Suppressor macrophage (primary cell): Measurements from ENCODE around the gene ANAPC15.

ENCODE experiments used
- DNase-seq, 4 experiments: peaks; one replicate each; pipeline ENCODE4 v3.0.0-alpha.2; 2020 to 2022

ANAPC15 gene

GRCh38 chr11:72124046-72124445 is 11.6 kb upstream of the ANAPC15 start:
- no peak for DNase-seq

GRCh38 chr11:72123117-72123653 is 10.7 kb upstream of the ANAPC15 start:
- no peak for DNase-seq

GRCh38 chr11:72122607-72123006 is 10.1 kb upstream of the ANAPC15 start:
- DNase-seq: no peak

DNA sequence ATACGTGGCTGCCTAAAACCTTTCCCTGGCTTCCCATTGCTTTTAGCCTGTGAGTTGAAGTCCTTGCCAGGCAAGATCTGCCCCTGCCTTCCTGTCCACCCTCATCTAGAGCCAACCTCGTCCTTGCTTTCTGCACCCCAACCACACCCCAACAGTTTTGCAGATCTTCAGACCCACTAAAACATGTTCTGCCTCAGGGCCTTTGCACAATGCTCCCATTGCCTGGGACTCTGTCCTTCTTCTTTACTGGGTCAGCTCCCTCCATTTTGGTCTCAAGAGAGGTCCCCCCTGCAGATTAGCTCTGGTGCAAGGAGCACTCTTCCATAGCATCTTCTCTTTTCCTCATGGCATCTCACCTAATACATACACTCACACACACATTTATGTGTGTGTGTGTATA is 8.4 kb upstream of the ANAPC15 start:
- DNase-seq: no peak

GRCh38 chr11:72119198-72119597 is 6.7 kb upstream of the ANAPC15 start:
- no peak for DNase-seq

- DNase-seq: no peak
Observed at GRCh38 chr11:72116019-72116755, 3.7 kb upstream of the ANAPC15 start.

GRCh38 chr11:72114570-72114969 is 2.1 kb upstream of the ANAPC15 start:
- no peak for DNase-seq

GRCh38 chr11:72112978-72113808 is 698 bp upstream of the ANAPC15 start:
- no peak for DNase-seq

DNA sequence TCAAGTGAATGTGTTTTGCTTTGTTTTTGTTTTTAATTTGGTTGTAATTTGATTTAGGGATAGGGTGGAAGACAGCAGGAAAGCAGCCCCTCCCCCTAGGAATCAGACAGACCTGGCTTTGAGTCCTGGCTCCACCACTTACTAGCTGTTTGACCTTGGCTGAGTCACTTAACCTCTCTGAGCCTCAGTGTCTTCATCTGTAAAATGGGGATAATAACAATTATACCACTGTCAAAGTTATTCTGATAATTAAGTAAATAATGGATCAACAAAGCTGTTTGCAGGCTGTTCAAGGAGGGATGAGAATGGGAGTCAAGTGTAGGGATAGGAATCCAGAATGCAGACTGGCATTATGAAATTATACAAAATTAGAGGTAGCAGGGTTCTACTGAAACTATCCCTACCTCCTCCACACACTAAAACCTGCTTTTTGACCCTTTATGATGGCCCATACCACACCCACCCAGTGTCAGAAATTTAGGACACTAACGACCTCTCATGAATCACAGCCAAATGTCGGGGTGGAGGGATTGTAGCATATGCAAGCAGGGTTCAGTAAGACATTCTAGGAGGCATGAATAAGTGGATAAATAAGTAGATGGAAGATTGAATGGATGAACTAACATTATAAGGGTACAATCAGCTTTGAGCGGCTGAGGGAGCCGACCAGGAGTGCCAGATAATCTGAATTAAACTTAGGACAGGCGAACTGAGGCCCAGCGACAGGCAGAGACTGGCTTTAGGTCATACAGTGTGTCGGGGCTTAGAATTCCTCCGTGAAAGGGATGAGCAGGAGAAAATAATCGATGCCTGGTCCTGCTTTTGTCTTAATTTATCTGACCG is 974 bp downstream of the ANAPC15 start:
- peak in 1 of 4 experiments; percentile 16 for DNase-seq

GRCh38 chr11:72105888-72106287 is 6.6 kb downstream of the ANAPC15 start, which contains the start of gene TOMT:
Gene TOMT, plus strand, starts transcription at chr11:72105924. Its CDS starts 28 bp downstream, at chr11:72105952.
- no peak for DNase-seq

- DNase-seq: no peak
Observed at GRCh38 chr11:72103754-72104167, 8.7 kb downstream of the ANAPC15 start.

DNA sequence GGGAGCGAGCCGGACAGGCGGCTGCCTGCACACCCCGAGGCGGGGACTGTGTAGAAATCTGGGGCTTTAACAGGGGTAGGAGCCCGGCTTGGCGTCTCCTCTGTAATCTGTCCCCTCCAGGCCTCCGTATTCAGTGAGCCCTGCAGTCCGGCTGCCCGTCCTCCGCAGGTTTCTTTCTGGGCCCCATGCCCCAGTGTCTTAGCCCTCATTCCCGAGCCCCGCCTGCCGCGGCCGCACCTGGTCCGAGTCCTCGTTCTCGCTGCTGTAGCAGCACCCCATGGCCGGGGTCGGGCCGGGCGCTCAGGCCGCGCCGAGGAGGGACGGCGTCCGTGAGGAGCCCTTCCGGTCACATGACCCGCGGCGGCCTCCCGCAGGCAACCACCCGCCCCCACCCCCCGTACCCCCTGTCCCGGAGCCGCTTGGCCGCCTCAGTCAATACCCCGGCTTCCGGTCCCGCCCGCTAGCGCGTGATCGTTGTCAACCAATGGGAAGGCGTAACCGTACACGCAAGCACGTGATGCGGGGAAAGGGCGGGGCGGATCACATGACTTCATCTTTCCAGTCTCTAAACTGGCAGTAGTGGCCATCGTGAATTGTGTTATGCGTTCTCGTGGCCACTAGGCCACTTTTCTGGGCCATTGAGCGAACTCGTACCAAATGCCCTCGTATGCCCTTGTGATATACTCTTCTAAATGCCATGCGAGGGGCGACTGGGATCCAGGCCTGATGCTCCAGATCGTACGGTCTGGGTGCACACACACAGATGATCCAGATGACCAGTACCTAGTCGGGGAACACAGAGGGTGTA is 9.3 kb downstream of the ANAPC15 start, which contains the start of gene LAMTOR1:
TSS of gene LAMTOR1 (minus strand) at position 352 of the 808 bp plus-strand sequence. CDS start at position 279, 73 bp downstream.
- DNase-seq: peak; percentile 99 to 100 (median 100)

GRCh38 chr11:72102631-72102945 is 9.9 kb downstream of the ANAPC15 start:
- DNase-seq: no peak

- DNase-seq: peak in 3 of 4 experiments; percentile 25 to 43 (median 40)
Observed at GRCh38 chr11:72102162-72102561, 10.3 kb downstream of the ANAPC15 start.

DNA sequence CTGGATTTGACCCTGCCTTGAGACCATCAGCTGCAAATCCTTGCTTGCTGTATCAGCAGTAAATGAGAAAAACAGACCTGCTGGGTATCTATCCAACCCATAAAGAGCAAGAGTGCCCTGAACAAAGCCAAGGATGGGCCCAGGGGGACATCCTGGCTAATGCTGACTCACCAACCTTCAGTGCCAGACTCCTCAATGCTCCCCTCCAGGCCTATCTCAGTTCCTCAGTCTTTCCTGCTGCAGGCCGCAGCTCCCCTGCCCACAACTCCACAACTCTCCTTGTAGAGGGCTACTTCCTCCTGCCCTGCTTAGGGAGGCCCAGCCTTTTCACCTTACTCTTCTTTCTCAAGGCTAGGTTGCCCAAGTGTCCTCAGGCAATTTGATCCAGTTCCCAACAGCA is 12.0 kb downstream of the ANAPC15 start:
- peak; percentile 49 to 79 (median 72) for DNase-seq

DNA sequence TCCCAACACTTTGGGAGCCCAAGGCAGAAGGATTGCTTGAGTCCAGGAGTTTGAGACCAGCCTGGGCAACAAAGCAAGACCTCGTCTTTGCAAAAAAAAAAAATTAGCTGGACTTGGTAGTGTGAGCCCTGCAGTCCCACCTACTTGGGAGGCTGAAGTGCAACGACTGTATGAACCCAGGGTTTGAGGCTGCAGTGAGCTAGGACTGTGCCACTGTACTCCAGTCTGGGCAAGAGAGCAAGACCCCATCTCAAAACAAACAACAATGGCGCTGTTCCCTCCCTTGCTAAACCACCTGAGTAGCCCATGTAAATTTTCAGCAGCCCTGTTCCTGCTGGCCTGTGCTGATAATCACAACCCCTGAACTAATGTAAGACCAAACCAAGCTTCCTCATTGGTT is 12.5 kb downstream of the ANAPC15 start:
- DNase-seq: no peak

DNA sequence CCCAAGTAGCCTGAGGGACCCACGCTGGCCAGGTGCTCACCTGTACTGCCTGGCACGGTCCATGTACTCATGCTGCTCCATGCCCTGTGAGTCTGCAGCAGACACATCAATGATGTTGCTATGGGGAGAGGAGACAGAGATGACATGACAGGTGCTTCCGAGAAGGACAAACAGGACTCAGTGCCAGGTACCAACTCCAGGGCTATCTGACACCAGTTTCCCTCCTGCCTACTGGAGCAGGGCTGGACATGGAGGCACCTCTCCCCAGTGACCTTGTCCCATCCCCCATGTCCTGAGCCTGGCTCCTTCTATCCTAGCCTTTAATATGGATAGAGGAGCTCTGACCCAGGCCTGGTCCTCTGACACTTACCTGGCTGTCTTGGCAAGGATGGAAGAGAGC is 13.8 kb downstream of the ANAPC15 start:
- no peak for DNase-seq

GRCh38 chr11:72091292-72091691 is 21.2 kb downstream of the ANAPC15 start:
- peak; percentile 86 to 93 (median 91) for DNase-seq

DNA sequence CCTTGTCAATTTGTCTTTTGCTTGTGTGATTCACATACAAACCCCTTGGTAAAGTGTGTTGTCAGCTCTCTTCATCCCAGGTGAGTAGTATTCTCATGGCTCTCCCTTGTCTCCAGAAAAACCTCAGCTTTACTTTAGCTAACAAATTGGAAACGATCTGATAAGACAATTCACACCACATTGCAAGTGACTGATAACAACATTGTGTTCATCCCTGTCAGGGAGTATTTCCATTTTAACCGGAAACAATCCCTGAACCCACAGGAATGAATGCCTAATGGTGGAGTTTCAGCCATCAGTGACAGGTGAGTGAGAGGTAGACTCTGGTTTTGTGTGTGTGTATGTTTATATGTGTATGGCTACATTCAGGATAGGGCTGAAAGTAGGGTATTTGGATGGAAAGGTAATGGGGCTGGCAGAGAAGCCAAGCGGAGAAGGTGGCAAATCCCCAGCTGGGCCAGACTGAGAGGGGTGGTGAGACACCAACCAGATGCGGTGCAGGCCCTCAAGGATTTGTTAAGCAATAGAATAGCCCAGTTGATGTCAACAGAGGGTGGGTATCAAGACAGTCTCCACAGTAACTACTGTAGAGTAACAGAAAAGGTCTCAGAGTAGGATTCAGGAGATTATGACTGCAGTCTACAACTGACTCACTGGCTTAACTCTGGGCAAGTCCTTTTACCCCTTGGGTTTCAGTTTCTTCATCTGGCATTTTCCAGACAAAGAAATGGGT is 24.3 kb downstream of the ANAPC15 start:
- DNase-seq: no peak

- peak in 3 of 4 experiments; percentile 43 to 55 (median 49) for DNase-seq
Observed at GRCh38 chr11:72085621-72086351, 26.7 kb downstream of the ANAPC15 start.
